PC-9 (cell line): ENCODE data around the gene RAPGEF6. TPM values are rescaled to one million over a fixed set of nuclear protein-coding genes. Genes with fewer than 3 reads are reported as not detected.
"Not testable (repeated sequence)": the region's sequence is repeated elsewhere in the genome, so short reads cannot be mapped to it uniquely, and the experiment has no call there.

Experiments
- BruUV-seq: library from RNA; stranded (reverse); fragments of 400-500 nt; replicated peaks from 2 replicates; lab custom pipeline; 2021; lab: Mats Ljungman, UMichigan
- CTCF ChIA-PET: fragments of 300-600 bp; sonication (Branson Sonifier 250); formaldehyde crosslinking; loops from one replicate; lab custom pipeline; 2022; ENCODE audit warnings: antibody characterized with exemption; lab: Charles Lee
- POLR2A ChIA-PET: fragments of 300-600 bp; sonication (Branson Sonifier 250); formaldehyde crosslinking; loops from one replicate; lab custom pipeline; 2022; ENCODE audit warnings: antibody characterized with exemption; ENCODE audit not compliant: unreplicated experiment; lab: Charles Lee
- DNase-seq, 2 experiments: peaks; one replicate each; pipeline versions ENCODE4 v3.0.0 to v3.0.0-alpha.2; 2015 to 2022; ENCODE audit warnings: mixed read lengths in 1 of 2
- H2AFZ ChIP-seq: fragments of 200-600 bp; sonication (generic); 2 replicates; pipeline ENCODE4 v1.8.1; 2017; ENCODE audit warnings: antibody characterized with exemption
- H3F3A ChIP-seq: fragments of 200-600 bp; sonication (generic); 2 replicates; pipeline ENCODE4 v1.8.1; 2017; ENCODE audit warnings: antibody characterized with exemption, mild to moderate bottlenecking, low read depth; ENCODE audit not compliant: insufficient read depth
- H3K27ac ChIP-seq: fragments of 200-600 bp; sonication (generic); 2 replicates; pipeline ENCODE4 v1.6.1; 2016; ENCODE audit warnings: mixed run types
- H3K27me3 ChIP-seq: fragments of 200-600 bp; sonication (generic); 2 replicates; pipeline ENCODE4 v1.6.1; 2016; ENCODE audit warnings: low read depth, mixed run types; ENCODE audit not compliant: insufficient read depth
- H3K36me3 ChIP-seq: fragments of 200-600 bp; sonication (generic); 2 replicates; pipeline ENCODE4 v1.6.1; 2016; ENCODE audit warnings: low read depth, mixed run types
- H3K4me1 ChIP-seq: fragments of 200-600 bp; sonication (generic); replicated peaks from 2 replicates; pipeline ENCODE4 v1.6.1; 2016; ENCODE audit warnings: mixed run types; ENCODE audit not compliant: insufficient read depth
- H3K4me2 ChIP-seq: fragments of 200-600 bp; sonication (generic); 2 replicates; pipeline ENCODE4 v1.6.1; 2017; ENCODE audit warnings: mixed run types
- H3K4me3 ChIP-seq: fragments of 200-600 bp; sonication (generic); 2 replicates; pipeline ENCODE4 v1.6.1; 2016; ENCODE audit warnings: mixed run types
- H3K79me2 ChIP-seq: fragments of 200-600 bp; sonication (generic); 2 replicates; pipeline ENCODE4 v1.6.1; 2017; ENCODE audit warnings: low read depth, mixed run types
- H3K9me2 ChIP-seq: fragments of 200-600 bp; sonication (generic); 2 replicates; pipeline ENCODE4 v1.8.1; 2017; ENCODE audit warnings: mild to moderate bottlenecking; ENCODE audit not compliant: insufficient read depth
- H3K9me3 ChIP-seq: fragments of 200-600 bp; sonication (generic); 2 replicates; pipeline ENCODE4 v1.8.1; 2016; ENCODE audit warnings: low read depth; ENCODE audit not compliant: insufficient read depth
- H4K20me1 ChIP-seq: fragments of 200-600 bp; sonication (generic); 2 replicates; pipeline ENCODE4 v1.8.1; 2017; ENCODE audit not compliant: insufficient read depth
- CTCF ChIP-seq: fragments of 200-600 bp; sonication (generic); conservative IDR thresholded peaks from 2 replicates; pipeline ENCODE4 v1.6.1; 2017; ENCODE audit warnings: mixed run types, antibody characterized with exemption, mild to moderate bottlenecking, moderate library complexity
- EZH2 ChIP-seq: fragments of 200-600 bp; sonication (generic); IDR thresholded peaks from 2 replicates; pipeline ENCODE4 v1.8.0; 2017; ENCODE audit warnings: antibody characterized with exemption, low read depth
- intact Hi-C: fragments of 100-400 bp; cut with micrococcal nuclease; formaldehyde crosslinking; loops from one replicate; pipeline ENCODE4 v1.10.0; 2022; ENCODE audit not compliant: unreplicated experiment
- total RNA-seq: library from RNA; stranded (reverse); gene quantifications from 2 replicates; pipeline ENCODE4 v1.2.3, GENCODE V29; 2021

The RAPGEF6 gene
- total RNA-seq, 1 experiment from 2014 or later, result 17.1 TPM

- DNase-seq, result no peak
- Histone ChIP-seq H3K9me2 (no peaks in the 10 kb centered on the region), H3K9me3 (peaks cover 9% of the 10 kb centered on the region; the same call in 1 of the 2 replicates), H3F3A (0 out of 2 replicates have a peak, but pooled peaks cover 6% of the 10 kb centered on the region), H3K4me1 (no peaks in the 10 kb centered on the region), H3K4me3 (no peak overlapping the region), H3K27me3 (no peaks in the 10 kb centered on the region), H3K4me2 (no peak overlapping the region), H3K36me3 (0 out of 2 replicates have a peak, but pooled peaks cover 14% of the 10 kb centered on the region), H3K79me2 (no peaks in the 10 kb centered on the region), H4K20me1 (no peaks in the 10 kb centered on the region), H2AFZ (no peak overlapping the region), H3K27ac (no peak overlapping the region)
- BruUV-seq, result no TSS peak
- TF ChIP-seq EZH2, result no peak
- no peak for TF ChIP-seq CTCF
- intact Hi-C loops, result no loop called here
- ChIA-PET POLR2A (no interaction called here), CTCF (no interaction called here)
These were observed 234.4 kb downstream of the RAPGEF6 start for GRCh38 chr5:131400585-131400984.

- CTCF ChIA-PET, H3K27ac ChIP-seq, DNase-seq, H3K4me3 ChIP-seq, H3K4me2 ChIP-seq, intact Hi-C loops, POLR2A ChIA-PET, H3K27me3 ChIP-seq, H3F3A ChIP-seq, H4K20me1 ChIP-seq, H3K4me1 ChIP-seq, H3K79me2 ChIP-seq, H3K9me2 ChIP-seq, BruUV-seq, H3K9me3 ChIP-seq, H2AFZ ChIP-seq: not testable (repeated sequence)
- 0 out of 2 replicates have a peak, but pooled peaks cover 16% of the 10 kb centered on the region for H3K36me3 ChIP-seq
These were observed 236.0 kb downstream of the RAPGEF6 start for GRCh38 chr5:131399007-131399406.

- POLR2A ChIA-PET, result interaction anchor here (0.5 kb wide), 1 partner anchor 1066 kb away, joined by 12 read pairs; no protein-coding TSS in a partner anchor
- TF ChIP-seq CTCF (no peak), EZH2 (no peak)
- no peaks in the 10 kb centered on the region for H3K9me2 ChIP-seq
- intact Hi-C loops, result no loop called here
- DNase-seq, result no peak
- CTCF ChIA-PET, result no interaction called here
- no peak overlapping the region for H3K4me3 ChIP-seq
- H4K20me1 ChIP-seq, result no peaks in the 10 kb centered on the region
- no peak overlapping the region for H2AFZ ChIP-seq
- H3K4me2 ChIP-seq, result no peak overlapping the region
- BruUV-seq, result no TSS peak
- no peak overlapping the region for H3K27ac ChIP-seq
- no peaks in the 10 kb centered on the region for H3K4me1 ChIP-seq
- peaks cover 11% of the 10 kb centered on the region; the same call in 1 of the 2 replicates for H3K36me3 ChIP-seq
- no peaks in the 10 kb centered on the region; the same call in 1 of the 2 replicates for H3K9me3 ChIP-seq
- no peaks in the 10 kb centered on the region for H3K27me3 ChIP-seq
- H3F3A ChIP-seq, result 0 out of 2 replicates have a peak, but pooled peaks cover 9% of the 10 kb centered on the region
- H3K79me2 ChIP-seq, result no peaks in the 10 kb centered on the region
These were observed 238.3 kb downstream of the RAPGEF6 start for GRCh38 chr5:131396630-131397273.
